ENCODE data around the gene COQ3.
A peak's percentile ranks its signal among the peaks of the same experiment; 100 is the strongest.

Gene COQ3

GRCh38 chr6:99425647-99426450 is 31.9 kb upstream of the COQ3 start:
- peak overlapping the region; percentile 73 for H3K4me3 ChIP-seq (ENCODE audit: low read depth, low read length)
- peak; percentile 49; the same call in 1 of the 2 replicates for TF ChIP-seq CTCF (IDR thresholded peaks at IDR 0.05; ENCODE audit: borderline replicate concordance, insufficient read depth, low read depth, low read length)

DNA sequence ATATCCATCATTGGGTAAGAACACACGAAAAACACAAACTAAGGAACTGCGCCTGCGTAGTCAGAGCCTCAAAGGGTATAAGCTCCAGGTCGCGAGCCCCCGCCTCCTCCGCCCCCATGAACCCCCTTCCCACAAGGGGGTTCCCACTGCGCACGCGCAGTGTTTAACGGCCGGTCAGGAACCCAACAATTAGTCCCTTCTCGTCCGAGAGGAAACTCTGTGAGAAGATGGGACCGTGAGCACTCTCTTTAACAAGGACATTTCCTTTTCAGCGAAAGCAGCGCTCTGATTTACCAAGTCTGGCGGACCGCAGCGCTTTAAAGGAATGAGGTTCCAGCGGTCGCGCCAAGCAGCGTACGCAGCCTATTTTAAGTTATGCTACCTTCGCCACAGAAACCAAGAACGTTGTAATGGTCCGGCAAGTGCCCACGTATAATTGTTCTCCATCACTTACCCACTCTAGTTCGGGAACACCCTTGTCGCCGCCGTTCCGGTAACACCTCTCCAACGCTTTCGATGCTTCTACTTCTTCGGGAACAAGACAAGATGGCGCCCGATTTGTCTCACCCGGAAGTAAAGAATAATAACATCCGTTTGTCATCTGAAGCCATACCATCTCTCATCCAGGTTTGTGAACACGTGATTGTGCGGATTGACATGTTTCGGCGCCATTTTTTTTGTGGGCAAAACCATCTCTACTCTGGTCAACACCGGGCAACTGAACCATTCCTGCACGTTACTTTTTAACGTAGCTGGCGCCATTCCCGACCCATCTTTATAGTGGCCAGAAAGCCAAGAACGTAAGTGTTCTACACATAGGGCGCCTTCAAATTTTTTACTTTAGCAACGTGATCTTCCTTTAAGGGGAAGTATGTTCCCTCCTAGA is 31.0 kb upstream of the COQ3 start, which contains the start of gene PNISR:
TSS of gene PNISR (minus strand) at position 548 of the 886 bp plus-strand sequence. CDS start 10,649 bp downstream, outside the sequence.
- H3K4me3 ChIP-seq (ENCODE audit: low read depth, low read length), result peak within 1 kb of the TSS; percentile 73
- no peak for TF ChIP-seq CTCF (IDR thresholded peaks at IDR 0.05; ENCODE audit: borderline replicate concordance, insufficient read depth, low read depth, low read length)

DNA sequence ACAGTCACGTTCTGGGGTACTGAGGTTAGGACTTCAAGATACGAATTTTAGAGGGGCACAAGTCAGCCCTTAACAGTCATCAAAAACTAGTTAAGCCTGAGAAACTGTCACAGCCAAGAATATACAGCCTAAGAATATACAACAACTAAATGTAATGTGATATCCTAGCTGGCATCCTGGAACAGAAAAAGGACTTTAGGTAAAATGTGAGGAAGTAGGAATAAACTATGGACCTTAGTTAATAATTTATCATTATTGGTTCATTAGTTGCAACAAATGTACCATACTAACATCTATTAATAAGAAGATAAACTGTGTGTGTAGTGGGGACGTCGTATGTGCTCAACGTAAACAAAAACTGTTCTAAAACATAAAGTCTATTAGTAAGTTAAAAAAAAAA is 30.0 kb upstream of the COQ3 start:
- H3K4me3 ChIP-seq (ENCODE audit: low read depth, low read length), result peak overlapping the region; percentile 73
- no peak for TF ChIP-seq CTCF (IDR thresholded peaks at IDR 0.05; ENCODE audit: borderline replicate concordance, insufficient read depth, low read depth, low read length)

- no peak for TF ChIP-seq CTCF (IDR thresholded peaks at IDR 0.05; ENCODE audit: borderline replicate concordance, insufficient read depth, low read depth, low read length)
- no peak overlapping the region for H3K4me3 ChIP-seq (ENCODE audit: low read depth, low read length)
These were observed 28.9 kb upstream of the COQ3 start for GRCh38 chr6:99422912-99423311.

GRCh38 chr6:99416892-99417767 is 23.1 kb upstream of the COQ3 start:
- H3K4me3 ChIP-seq (ENCODE audit: low read depth, low read length), result no peak overlapping the region
- TF ChIP-seq CTCF (IDR thresholded peaks at IDR 0.05; ENCODE audit: borderline replicate concordance, insufficient read depth, low read depth, low read length), result no peak

DNA sequence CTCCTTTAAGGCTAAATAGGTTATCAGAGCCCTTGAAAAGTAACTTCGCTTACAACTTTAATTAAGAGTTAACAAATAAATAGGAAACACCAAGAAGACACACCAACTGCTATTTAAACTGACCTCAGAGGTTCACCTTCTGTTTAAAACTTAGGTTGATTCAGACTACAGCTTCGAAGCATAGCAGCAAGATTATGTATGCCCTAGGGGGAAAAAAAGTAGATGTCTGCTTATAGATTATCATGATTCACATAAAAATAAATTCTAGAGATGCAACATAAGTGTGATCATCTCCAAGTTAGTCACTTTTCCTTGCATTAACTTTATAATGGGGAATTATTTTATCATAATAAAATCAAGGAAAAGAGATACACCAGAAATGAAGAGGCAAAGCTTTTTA is 22.2 kb upstream of the COQ3 start:
- no peak overlapping the region for H3K4me3 ChIP-seq (ENCODE audit: low read depth, low read length)
- no peak for TF ChIP-seq CTCF (IDR thresholded peaks at IDR 0.05; ENCODE audit: borderline replicate concordance, insufficient read depth, low read depth, low read length)

Measured in GM12875 (cell line).